A549 (cell line): ENCODE results near the gene KIF21B.

ENCODE experiments used
- ELK1 ChIP-seq: fragments of 150-350 bp; IDR thresholded peaks from 2 replicates; pipeline ENCODE4 v1.6.1; 2014; ENCODE audit warnings: low read depth, mild to moderate bottlenecking, low read length
- MAFK ChIP-seq: fragments of 450-650 bp; IDR thresholded peaks from 2 replicates; pipeline ENCODE4 v1.6.1; 2014; ENCODE audit not compliant: partially characterized antibody
- NR3C1 ChIP-seq: fragments of >200 bp; sonication (Bioruptor Twin); formaldehyde crosslinking; IDR thresholded peaks from 3 replicates; pipeline ENCODE4 v1.6.1; 2017
- POLR2A ChIP-seq: IDR thresholded peaks from 2 replicates; pipeline ENCODE4 v1.6.1; 2012; ENCODE audit warnings: mild to moderate bottlenecking, low read length
- POLR2AphosphoS2 ChIP-seq: conservative IDR thresholded peaks from 2 replicates; pipeline ENCODE4 v1.6.1; 2012; ENCODE audit warnings: low read length, improper control_type of control experiment, inconsistent platforms
- RAD21 ChIP-seq, 2 experiments: fragments of >200 bp in 1 of 2; sonication (Bioruptor Twin) in 1 of 2; formaldehyde crosslinking in 1 of 2; IDR thresholded peaks in 1 of 2; conservative IDR thresholded peaks in 1 of 2; 2 replicates in 1 of 2; 3 replicates in 1 of 2; pipeline ENCODE4 v1.6.1; 2012 to 2018; ENCODE audit warnings: inconsistent platforms in 1 of 2
- RARB ChIP-seq: fragments of 250-450 bp; sonication (Bioruptor Pico); IDR thresholded peaks from 2 replicates; pipeline ENCODE4 v1.8.0; 2021; ENCODE audit warnings: mild to moderate bottlenecking, moderate library complexity
- RCOR1 ChIP-seq: fragments of 150-350 bp; IDR thresholded peaks from 2 replicates; pipeline ENCODE4 v1.6.1; 2014; ENCODE audit warnings: antibody characterized with exemption, low read length, low read depth
- RNF2 ChIP-seq: fragments of 200-600 bp; sonication (generic); IDR thresholded peaks from 2 replicates; pipeline ENCODE4 v1.6.1; 2016; ENCODE audit warnings: low read depth, mild to moderate bottlenecking, antibody characterized with exemption, moderate library complexity, borderline replicate concordance
- USF2 ChIP-seq: fragments of 450-650 bp; IDR thresholded peaks from 2 replicates; pipeline ENCODE4 v1.6.1; 2014; ENCODE audit warnings: antibody characterized with exemption
- TF ChIP-seq, protein P1 (sequence below): fragments of >200 bp; sonication (Bioruptor Twin); formaldehyde crosslinking; IDR thresholded peaks from 3 replicates; pipeline ENCODE4 v1.5.1; 2016

GRCh38 chr1:201038186-201038876 lies 14.8 kb upstream of the KIF21B start:
- TF ChIP-seq POLR2A: no peak
- no peak for TF ChIP-seq USF2
- TF ChIP-seq RNF2: no peak
- TF ChIP-seq RARB (CRISPR knock-in tag): no peak
- TF ChIP-seq, protein P1, sequence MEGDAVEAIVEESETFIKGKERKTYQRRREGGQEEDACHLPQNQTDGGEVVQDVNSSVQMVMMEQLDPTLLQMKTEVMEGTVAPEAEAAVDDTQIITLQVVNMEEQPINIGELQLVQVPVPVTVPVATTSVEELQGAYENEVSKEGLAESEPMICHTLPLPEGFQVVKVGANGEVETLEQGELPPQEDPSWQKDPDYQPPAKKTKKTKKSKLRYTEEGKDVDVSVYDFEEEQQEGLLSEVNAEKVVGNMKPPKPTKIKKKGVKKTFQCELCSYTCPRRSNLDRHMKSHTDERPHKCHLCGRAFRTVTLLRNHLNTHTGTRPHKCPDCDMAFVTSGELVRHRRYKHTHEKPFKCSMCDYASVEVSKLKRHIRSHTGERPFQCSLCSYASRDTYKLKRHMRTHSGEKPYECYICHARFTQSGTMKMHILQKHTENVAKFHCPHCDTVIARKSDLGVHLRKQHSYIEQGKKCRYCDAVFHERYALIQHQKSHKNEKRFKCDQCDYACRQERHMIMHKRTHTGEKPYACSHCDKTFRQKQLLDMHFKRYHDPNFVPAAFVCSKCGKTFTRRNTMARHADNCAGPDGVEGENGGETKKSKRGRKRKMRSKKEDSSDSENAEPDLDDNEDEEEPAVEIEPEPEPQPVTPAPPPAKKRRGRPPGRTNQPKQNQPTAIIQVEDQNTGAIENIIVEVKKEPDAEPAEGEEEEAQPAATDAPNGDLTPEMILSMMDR: no peak
- no peak for TF ChIP-seq MAFK
- no peak for TF ChIP-seq ELK1
- TF ChIP-seq POLR2AphosphoS2: no peak
- no peak for TF ChIP-seq RCOR1
- TF ChIP-seq NR3C1: no peak
- no peak for TF ChIP-seq RAD21 (conservative IDR thresholded peaks at IDR 0.05 in 1 of 2, IDR thresholded peaks at IDR 0.05 in 1 of 2)
